ENCODE measurements around the gene FAM32A. TPM values are rescaled to one million over a fixed set of nuclear protein-coding genes. Genes with fewer than 3 reads are reported as not detected.

The FAM32A gene
- total RNA-seq, 1 donor from 2014 or later, result 90.1 TPM

DNA sequence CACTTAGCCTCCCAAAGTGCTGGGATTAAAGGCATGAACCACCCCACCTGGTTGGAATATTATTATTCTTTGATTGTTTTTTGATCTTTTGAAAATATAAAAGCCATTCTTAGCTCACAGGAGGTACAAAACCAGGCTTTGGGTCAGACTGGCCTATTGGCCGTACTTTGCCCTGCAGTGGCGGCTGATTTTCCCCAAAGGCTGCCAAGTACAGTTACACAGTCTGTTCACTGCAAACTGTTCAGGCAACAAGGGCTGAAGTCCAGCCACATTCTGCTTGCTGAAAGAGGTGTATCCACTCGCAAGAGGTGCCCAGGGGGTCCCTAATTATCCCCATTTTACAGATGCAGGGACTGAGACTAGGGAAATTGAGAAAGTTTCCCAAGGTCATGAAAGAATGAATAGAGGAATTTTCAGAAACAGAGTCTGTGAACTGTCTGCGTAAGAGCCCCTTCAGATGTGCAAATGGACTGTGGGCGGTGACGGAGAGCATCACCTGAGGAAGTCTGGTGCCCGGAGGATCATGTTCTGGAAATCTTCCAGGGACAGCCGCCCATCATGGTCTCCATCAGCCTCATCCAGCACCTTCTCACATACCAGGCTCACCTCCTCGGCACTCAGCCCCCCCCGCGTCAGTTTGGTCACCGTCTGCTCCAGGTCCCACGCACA lies 20.9 kb upstream of the FAM32A start:
- H3K9me3 Mint-ChIP-seq (ENCODE audit: unreplicated experiment), result no peaks in the 10 kb centered on the region
- TF ChIP-seq, protein P1, sequence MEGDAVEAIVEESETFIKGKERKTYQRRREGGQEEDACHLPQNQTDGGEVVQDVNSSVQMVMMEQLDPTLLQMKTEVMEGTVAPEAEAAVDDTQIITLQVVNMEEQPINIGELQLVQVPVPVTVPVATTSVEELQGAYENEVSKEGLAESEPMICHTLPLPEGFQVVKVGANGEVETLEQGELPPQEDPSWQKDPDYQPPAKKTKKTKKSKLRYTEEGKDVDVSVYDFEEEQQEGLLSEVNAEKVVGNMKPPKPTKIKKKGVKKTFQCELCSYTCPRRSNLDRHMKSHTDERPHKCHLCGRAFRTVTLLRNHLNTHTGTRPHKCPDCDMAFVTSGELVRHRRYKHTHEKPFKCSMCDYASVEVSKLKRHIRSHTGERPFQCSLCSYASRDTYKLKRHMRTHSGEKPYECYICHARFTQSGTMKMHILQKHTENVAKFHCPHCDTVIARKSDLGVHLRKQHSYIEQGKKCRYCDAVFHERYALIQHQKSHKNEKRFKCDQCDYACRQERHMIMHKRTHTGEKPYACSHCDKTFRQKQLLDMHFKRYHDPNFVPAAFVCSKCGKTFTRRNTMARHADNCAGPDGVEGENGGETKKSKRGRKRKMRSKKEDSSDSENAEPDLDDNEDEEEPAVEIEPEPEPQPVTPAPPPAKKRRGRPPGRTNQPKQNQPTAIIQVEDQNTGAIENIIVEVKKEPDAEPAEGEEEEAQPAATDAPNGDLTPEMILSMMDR (IDR thresholded peaks at IDR 0.05; ENCODE audit: unreplicated experiment), result no peak
- H3K36me3 Mint-ChIP-seq (ENCODE audit: low read depth, unreplicated experiment), result no peaks in the 10 kb centered on the region
- H3K27ac Mint-ChIP-seq (ENCODE audit: unreplicated experiment), result no peak overlapping the region
- H3K4me1 Mint-ChIP-seq (ENCODE audit: unreplicated experiment), result no peaks in the 10 kb centered on the region
- H3K27me3 Mint-ChIP-seq (ENCODE audit: unreplicated experiment), result peaks cover 4% of the 10 kb centered on the region
- DNase-seq (ENCODE audit: low spot score), result no peak
- H3K4me3 Mint-ChIP-seq (ENCODE audit: unreplicated experiment), result no peak overlapping the region

DNA sequence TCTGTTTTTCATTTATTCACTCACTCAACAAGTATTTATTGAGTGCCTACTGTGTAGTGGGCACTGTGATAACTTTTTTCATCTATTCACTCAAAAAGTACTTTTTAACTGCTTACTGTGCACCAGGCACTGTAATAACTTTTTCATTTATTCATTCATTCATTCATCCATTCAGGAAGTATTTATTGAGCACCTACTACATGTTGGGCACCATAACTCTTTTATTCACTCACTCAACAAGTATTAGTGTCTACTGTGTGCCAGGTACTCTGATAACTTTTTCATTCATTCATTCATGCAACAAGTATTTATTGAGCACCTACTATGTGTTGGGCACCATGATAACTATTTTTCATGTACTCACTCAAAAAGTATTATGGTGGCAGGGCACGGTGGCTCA lies 18.8 kb upstream of the FAM32A start:
- H3K27ac Mint-ChIP-seq (ENCODE audit: unreplicated experiment), result no peak overlapping the region
- no peaks in the 10 kb centered on the region for H3K9me3 Mint-ChIP-seq (ENCODE audit: unreplicated experiment)
- no peaks in the 10 kb centered on the region for H3K36me3 Mint-ChIP-seq (ENCODE audit: low read depth, unreplicated experiment)

DNA sequence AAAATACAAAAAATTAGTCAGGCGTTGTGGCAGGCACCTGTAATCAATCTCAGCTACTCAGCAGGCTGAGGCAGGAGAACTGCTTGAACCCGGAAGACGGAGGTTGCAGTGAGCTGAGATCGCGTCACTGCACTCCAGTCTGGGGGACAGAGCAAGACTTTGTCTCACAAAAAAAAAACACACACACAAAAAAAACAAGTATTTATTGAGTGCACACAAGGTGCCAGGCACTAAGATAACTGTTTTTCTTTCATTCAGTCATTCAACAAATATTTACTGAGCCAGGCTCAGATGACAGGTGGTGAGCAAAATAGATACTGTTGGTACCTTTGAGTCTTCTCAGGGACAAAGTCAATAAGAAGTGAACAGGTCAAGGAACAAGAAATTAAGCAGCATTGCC lies 18.2 kb upstream of the FAM32A start:
- TF ChIP-seq, protein P1 (IDR thresholded peaks at IDR 0.05; ENCODE audit: unreplicated experiment), result no peak
- Mint-ChIP-seq H3K27me3 (ENCODE audit: unreplicated experiment) (peaks cover 2% of the 10 kb centered on the region), H3K4me1 (ENCODE audit: unreplicated experiment) (no peaks in the 10 kb centered on the region), H3K36me3 (ENCODE audit: low read depth, unreplicated experiment) (no peaks in the 10 kb centered on the region), H3K27ac (ENCODE audit: unreplicated experiment) (no peak overlapping the region), H3K4me3 (ENCODE audit: unreplicated experiment) (no peak overlapping the region), H3K9me3 (ENCODE audit: unreplicated experiment) (no peaks in the 10 kb centered on the region)
- DNase-seq (ENCODE audit: low spot score), result no peak

More for the DNA sequence above, 18.8 kb upstream of the FAM32A start:
- Mint-ChIP-seq H3K27me3 (ENCODE audit: unreplicated experiment) (peaks cover 2% of the 10 kb centered on the region), H3K4me1 (ENCODE audit: unreplicated experiment) (no peaks in the 10 kb centered on the region), H3K4me3 (ENCODE audit: unreplicated experiment) (no peak overlapping the region)
- TF ChIP-seq, protein P1 (IDR thresholded peaks at IDR 0.05; ENCODE audit: unreplicated experiment), result no peak
- no peak for DNase-seq (ENCODE audit: low spot score)

DNA sequence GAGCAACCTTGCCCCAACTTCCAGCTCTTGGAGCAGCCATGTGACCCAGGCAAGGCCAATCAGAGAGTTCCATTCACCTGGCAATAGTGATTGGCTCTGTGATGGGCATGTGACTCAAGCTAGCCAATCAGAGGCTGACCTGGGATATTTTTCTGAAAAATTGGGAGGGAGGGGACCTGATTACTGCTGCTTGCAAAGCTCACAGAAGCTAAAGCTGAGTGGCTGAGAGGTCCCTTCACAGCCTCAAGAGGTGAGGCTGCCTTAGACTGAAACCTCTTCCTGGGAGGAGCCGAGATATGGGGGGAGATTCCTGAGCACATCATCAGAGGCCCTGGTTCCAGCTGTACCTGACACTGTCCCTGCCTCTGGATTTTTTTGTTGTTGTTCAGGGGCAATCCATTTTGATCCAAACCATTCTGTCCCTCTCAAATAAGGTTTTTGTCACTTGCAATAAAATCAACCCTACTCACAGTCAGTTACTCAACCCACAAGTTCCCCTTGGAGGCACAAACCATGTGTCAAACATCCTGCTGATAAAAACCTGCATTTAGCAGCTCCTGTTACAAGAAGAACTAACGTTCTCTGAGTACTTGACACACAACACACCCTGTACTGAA lies 16.6 kb upstream of the FAM32A start:
- Mint-ChIP-seq H3K4me1 (ENCODE audit: unreplicated experiment) (peaks cover 3% of the 10 kb centered on the region), H3K9me3 (ENCODE audit: unreplicated experiment) (no peaks in the 10 kb centered on the region), H3K27me3 (ENCODE audit: unreplicated experiment) (peaks cover 5% of the 10 kb centered on the region), H3K4me3 (ENCODE audit: unreplicated experiment) (no peak overlapping the region), H3K27ac (ENCODE audit: unreplicated experiment) (no peak overlapping the region), H3K36me3 (ENCODE audit: low read depth, unreplicated experiment) (no peaks in the 10 kb centered on the region)
- DNase-seq (ENCODE audit: low spot score), result no peak
- TF ChIP-seq, protein P1 (IDR thresholded peaks at IDR 0.05; ENCODE audit: unreplicated experiment), result no peak

DNA sequence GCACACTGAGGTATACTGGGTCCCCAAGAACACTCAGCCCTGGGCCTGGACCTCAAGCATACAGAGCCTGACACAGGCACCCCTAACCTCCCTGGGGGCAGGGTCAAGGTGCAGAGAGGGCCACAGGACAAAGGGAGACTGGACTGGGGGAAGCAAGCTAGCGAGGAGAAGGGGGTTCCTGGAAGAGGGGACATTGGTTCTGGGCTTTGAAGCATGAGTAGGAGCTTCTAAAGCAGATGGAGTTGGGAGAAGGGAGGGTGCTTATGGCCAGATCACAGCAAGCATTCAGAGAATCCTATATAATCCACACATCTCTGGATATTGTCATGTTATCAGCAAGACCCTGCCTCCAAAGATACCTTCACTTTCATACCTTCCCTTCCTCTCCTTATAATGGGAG lies 15.1 kb upstream of the FAM32A start:
- H3K4me3 Mint-ChIP-seq (ENCODE audit: unreplicated experiment), result no peak overlapping the region
- H3K9me3 Mint-ChIP-seq (ENCODE audit: unreplicated experiment), result no peaks in the 10 kb centered on the region

More for the DNA sequence above, 15.1 kb upstream of the FAM32A start:
- Mint-ChIP-seq H3K36me3 (ENCODE audit: low read depth, unreplicated experiment) (peaks cover 3% of the 10 kb centered on the region), H3K27me3 (ENCODE audit: unreplicated experiment) (peaks cover 8% of the 10 kb centered on the region), H3K4me1 (ENCODE audit: unreplicated experiment) (peaks cover 3% of the 10 kb centered on the region), H3K27ac (ENCODE audit: unreplicated experiment) (no peak overlapping the region)
- DNase-seq (ENCODE audit: low spot score), result no peak
- TF ChIP-seq, protein P1 (IDR thresholded peaks at IDR 0.05; ENCODE audit: unreplicated experiment), result no peak
